HG03060 (cell line): ENCODE measurements around the gene PRR33.

Experiments
- ATAC-seq: cut with Tn5 transposase; IDR thresholded peaks from one replicate; pipeline ENCODE4 v1.9.1; 2021; ENCODE audit warnings: low read depth, moderate number of reproducible peaks; ENCODE audit not compliant: unreplicated experiment

Gene PRR33

GRCh38 chr11:1928891-1929541 is 37.3 kb upstream of the PRR33 start:
- ATAC-seq: no peak

- no peak for ATAC-seq
Observed at GRCh38 chr11:1928470-1928890, 36.8 kb upstream of the PRR33 start.

- ATAC-seq: no peak
Observed at GRCh38 chr11:1927848-1928469, 36.3 kb upstream of the PRR33 start.

GRCh38 chr11:1927026-1927847 is 35.5 kb upstream of the PRR33 start:
- no peak for ATAC-seq

GRCh38 chr11:1926156-1927025 is 34.7 kb upstream of the PRR33 start:
- ATAC-seq: no peak

- no peak for ATAC-seq
Observed at GRCh38 chr11:1925373-1926155, 33.9 kb upstream of the PRR33 start.

- no peak for ATAC-seq
Observed at GRCh38 chr11:1924646-1925372, 33.1 kb upstream of the PRR33 start.

GRCh38 chr11:1924181-1924580 is 32.5 kb upstream of the PRR33 start:
- no peak for ATAC-seq

- ATAC-seq: no peak
Observed at GRCh38 chr11:1923201-1923956, 31.7 kb upstream of the PRR33 start.

- no peak for ATAC-seq
Observed at GRCh38 chr11:1922481-1923081, 30.9 kb upstream of the PRR33 start.

GRCh38 chr11:1921574-1922141 is 30.0 kb upstream of the PRR33 start:
- ATAC-seq: no peak

GRCh38 chr11:1920909-1921573 is 29.3 kb upstream of the PRR33 start:
- no peak for ATAC-seq

GRCh38 chr11:1920128-1920908 is 28.6 kb upstream of the PRR33 start:
- ATAC-seq: no peak

- ATAC-seq: no peak
Observed at GRCh38 chr11:1919391-1920127, 27.9 kb upstream of the PRR33 start, which contains the start of gene TNNT3. Gene TNNT3 (plus strand): TSS chr11:1919703. CDS start chr11:1922875, 3,172 bp downstream.

GRCh38 chr11:1918436-1919315 is 27.0 kb upstream of the PRR33 start:
- ATAC-seq: no peak
